GM06990 (cell line): ENCODE data around the gene SORBS2.

ENCODE experiments used
- DNase-seq: peaks from one replicate; pipeline ENCODE4 v3.0.0-alpha.2; 2011; ENCODE audit not compliant: insufficient read length; ENCODE audit errors: extremely low read depth
- H3K27me3 ChIP-seq: replicated peaks from 2 replicates; pipeline ENCODE4 v1.6.0; 2011; ENCODE audit warnings: low read length; ENCODE audit not compliant: control insufficient read depth, insufficient read depth
- H3K36me3 ChIP-seq: 2 replicates; pipeline ENCODE4 v1.5.1; 2011; ENCODE audit warnings: low read length; ENCODE audit not compliant: control insufficient read depth, insufficient read depth
- H3K4me3 ChIP-seq: replicated peaks from 2 replicates; pipeline ENCODE4 v1.5.1; 2011; ENCODE audit warnings: low read depth, mild to moderate bottlenecking, control low read depth, low read length
- CTCF ChIP-seq: IDR thresholded peaks from 2 replicates; pipeline ENCODE4 v1.5.1; 2011; ENCODE audit warnings: low read length, control low read depth, mild to moderate bottlenecking, inconsistent platforms; ENCODE audit not compliant: insufficient read depth, poor library complexity, severe bottlenecking

Gene SORBS2

GRCh38 chr4:185738820-185739219 is 73.2 kb downstream of the SORBS2 start:
- Histone ChIP-seq H3K4me3 (no peak overlapping the region), H3K36me3 (no peaks in the 10 kb centered on the region), H3K27me3 (no peaks in the 10 kb centered on the region)
- TF ChIP-seq CTCF, result no peak
- DNase-seq, result no peak

- H3K27me3 ChIP-seq, result no peaks in the 10 kb centered on the region
- no peak overlapping the region for H3K4me3 ChIP-seq
- TF ChIP-seq CTCF, result no peak
- DNase-seq, result no peak
- H3K36me3 ChIP-seq, result no peaks in the 10 kb centered on the region
Measured at GRCh38 chr4:185738038-185738552, 73.9 kb downstream of the SORBS2 start.

- Histone ChIP-seq H3K36me3 (no peaks in the 10 kb centered on the region), H3K4me3 (no peak overlapping the region), H3K27me3 (no peaks in the 10 kb centered on the region)
- no peak for DNase-seq
- TF ChIP-seq CTCF, result no peak
Measured at GRCh38 chr4:185737489-185738037, 74.4 kb downstream of the SORBS2 start.

GRCh38 chr4:185736882-185737281 is 75.1 kb downstream of the SORBS2 start:
- Histone ChIP-seq H3K36me3 (no peaks in the 10 kb centered on the region), H3K27me3 (no peaks in the 10 kb centered on the region), H3K4me3 (no peak overlapping the region)
- DNase-seq, result no peak
- TF ChIP-seq CTCF, result no peak

GRCh38 chr4:185735866-185736400 is 76.1 kb downstream of the SORBS2 start:
- no peak for TF ChIP-seq CTCF
- no peak for DNase-seq
- Histone ChIP-seq H3K27me3 (no peaks in the 10 kb centered on the region), H3K4me3 (no peak overlapping the region), H3K36me3 (no peaks in the 10 kb centered on the region)

GRCh38 chr4:185734930-185735329 is 77.1 kb downstream of the SORBS2 start:
- Histone ChIP-seq H3K27me3 (no peaks in the 10 kb centered on the region), H3K36me3 (no peaks in the 10 kb centered on the region), H3K4me3 (no peak overlapping the region)
- no peak for DNase-seq
- TF ChIP-seq CTCF, result no peak
